AG20443 (cell line): Measurements from ENCODE around the gene VTI1A.
A peak's percentile ranks its signal among the peaks of the same experiment; 100 is the strongest.

Source experiments
- DNase-seq: peaks from one replicate; pipeline ENCODE4 v3.0.0; 2012; ENCODE audit warnings: low spot score, mixed read lengths

VTI1A gene

DNA sequence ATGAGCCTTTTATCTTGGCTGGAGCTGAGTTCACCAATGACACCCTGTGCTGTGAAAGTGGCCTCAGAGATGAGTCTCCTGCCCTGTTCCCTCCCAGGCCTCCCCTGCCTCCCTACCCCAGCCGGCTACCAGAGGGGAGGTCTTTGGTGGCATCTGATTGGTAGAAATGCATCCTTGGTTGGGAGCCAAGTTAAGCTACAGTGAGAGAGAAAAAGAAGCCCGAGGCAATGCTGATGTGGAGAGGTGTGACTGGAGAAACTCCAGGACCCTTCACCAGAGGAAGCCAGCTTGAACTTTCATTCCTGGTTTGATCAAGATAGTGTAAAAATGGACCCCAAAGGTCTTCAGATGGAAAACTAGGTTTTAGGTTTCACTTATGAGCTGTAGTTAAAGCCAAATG lies 311.9 kb downstream of the VTI1A start:
- DNase-seq = no peak

DNA sequence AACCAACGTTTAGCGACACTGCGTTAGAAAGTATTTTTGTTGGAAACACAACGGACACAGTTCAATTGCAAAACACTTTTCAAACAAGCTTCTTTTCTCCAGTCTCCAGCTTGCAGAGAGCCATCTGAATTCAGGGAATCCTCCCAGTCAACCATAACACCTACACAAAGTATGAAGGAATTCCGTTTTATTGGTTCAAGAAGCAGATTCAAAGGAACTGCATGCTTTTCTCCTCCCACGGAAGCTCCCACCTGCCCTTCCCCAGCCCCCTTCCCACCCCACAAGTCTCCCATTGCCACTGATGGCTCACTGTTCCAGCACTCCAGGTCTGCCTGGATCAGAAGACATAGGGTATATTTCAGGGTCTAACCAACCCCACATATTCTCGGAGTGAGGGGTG lies 312.5 kb downstream of the VTI1A start:
- no peak for DNase-seq

DNA sequence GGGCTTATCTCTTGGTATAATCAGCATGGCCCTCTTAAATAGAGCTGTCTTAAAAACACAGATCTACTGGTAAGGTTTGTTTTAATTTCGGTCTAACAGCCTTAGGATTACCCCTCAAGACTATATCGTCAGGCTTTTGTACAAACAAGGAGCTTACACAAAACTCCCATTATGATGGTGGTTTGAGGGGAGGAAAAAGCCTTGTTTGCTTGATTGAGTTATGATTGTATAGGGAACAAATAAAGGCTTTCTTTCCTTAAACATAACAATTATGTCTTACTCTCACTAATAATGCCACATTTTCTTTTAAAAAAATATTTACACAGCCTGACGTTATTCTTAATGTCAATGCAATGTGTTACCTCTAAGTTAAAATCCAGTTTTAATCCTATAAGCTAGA lies 314.2 kb downstream of the VTI1A start:
- no peak for DNase-seq

DNA sequence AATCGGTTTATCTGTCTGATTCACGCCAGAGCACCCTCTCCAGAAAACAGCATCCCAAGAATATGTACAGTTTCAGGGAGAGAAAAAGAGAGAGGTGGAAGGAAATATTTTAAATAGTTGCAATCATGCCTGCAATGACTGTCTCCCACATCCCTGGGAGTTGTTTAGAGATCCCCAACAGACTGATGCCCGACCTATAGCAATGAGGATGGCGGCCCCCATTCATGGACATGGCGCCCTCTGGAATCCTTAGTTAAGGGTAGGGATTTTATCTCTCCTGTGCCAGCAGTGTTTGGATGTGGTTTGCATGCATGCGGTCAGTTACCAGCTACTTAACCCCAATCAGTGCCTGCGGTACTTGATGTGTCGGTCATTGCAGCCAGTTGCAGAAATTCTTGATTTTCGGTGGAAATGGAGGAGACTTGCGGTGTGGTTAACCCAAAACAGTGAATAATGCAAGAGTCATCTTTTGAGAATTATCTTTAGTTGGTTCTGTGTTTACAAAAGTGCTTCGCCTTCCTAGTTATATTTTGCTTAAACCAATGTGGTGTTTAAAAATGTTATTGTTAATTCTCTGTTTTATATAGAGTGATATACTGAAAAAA lies 317.0 kb downstream of the VTI1A start:
- no peak for DNase-seq

DNA sequence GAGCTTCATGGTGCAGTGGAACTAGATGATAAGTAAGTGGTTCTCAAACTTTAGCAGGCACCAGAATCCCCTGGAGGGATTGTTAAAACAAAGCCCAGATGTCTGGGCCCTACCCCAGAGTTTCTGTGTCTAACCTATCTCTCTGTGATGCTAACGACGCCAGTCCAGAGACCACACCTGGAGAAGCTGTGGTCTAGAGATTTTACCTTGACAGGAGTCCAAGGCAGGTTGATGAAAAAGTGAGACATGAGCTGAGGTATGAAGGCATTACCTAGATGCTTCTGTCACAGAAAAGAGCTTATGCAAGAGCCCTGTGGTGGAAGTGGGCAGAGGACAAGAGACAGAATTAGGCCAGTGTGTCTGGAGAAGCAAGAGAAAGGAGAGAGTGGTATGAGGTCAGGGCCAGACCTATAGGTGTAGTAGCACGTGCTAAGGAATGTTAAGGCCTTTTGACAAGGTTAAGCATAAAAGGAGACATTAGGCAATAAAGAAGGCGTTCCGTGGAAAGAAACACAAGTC lies 318.8 kb downstream of the VTI1A start:
- no peak for DNase-seq

DNA sequence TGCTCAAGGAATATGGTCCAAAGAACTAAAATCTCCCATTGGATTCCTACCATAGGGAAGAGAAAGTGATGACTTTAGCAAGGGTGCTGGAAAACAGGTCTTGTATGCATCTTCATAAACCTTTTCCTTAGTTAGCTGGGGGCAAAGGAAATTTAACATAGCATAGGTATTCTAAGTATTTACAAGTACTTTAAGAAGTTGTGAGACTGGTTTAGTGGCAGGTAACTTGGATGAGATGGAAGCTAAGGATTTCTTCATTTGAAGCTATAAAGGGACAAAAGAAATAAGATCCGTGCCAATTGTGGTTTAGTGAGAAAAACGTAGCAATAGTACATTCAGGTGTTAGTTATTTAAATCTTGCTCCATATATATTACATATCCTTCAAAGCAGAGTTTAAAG lies 319.6 kb downstream of the VTI1A start:
- DNase-seq = no peak

DNA sequence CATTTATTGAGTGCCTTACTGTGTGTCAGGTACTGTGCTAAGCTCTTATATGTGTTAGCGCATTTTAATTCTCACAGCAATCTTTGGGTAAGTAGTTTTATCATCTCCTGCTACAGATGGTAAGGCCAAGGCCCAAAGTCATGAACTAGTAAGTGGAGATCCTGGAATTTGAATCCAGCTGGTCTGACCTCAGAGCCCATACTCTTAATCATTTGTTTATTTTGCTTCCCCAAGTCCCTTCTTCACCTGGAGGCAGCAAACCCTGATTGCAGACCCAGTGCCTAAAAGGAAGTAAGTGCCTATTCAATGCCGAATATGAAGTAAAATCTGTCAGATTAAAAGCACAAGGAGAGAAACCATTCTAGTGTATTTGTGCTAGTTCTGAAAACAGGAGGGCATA lies 320.1 kb downstream of the VTI1A start:
- DNase-seq = no peak

DNA sequence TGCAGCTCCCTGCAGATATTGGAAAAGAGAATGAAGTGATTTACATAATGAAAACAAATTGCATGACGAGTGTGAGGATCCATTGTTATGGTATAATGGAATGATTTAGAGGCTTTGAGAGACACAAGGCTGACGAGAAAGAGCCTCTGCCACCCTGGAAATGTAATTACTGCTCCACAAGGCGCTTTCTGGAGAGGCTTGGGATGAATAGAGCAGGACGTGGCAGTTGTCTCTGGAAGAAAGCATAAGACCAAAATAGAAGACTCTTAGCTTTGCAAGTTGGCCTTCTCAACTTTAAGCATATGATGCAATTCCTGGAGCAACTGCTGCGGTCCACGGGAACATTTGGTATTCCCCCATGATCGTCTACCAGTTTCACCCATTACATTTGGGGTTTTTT lies 321.1 kb downstream of the VTI1A start:
- DNase-seq = peak; percentile 25

DNA sequence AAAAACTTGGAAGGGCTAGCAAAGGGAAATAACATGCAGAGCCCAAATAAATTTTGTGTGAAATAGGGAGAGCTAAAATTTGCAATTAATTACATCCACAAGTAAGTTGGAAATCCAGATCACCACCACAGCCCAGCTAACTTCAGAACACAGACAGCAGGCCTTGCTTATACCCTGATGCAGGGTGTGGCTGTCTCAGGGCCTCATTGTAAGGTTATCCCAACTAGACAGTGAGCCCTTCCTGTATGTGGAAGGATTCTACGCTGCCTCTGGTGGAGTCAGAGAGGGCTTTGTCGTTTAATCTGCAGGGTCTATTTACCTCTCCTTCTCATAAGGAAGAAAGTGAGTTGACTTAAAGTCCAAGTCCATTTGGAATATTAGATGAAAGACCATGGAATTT lies 322.1 kb downstream of the VTI1A start:
- no peak for DNase-seq

DNA sequence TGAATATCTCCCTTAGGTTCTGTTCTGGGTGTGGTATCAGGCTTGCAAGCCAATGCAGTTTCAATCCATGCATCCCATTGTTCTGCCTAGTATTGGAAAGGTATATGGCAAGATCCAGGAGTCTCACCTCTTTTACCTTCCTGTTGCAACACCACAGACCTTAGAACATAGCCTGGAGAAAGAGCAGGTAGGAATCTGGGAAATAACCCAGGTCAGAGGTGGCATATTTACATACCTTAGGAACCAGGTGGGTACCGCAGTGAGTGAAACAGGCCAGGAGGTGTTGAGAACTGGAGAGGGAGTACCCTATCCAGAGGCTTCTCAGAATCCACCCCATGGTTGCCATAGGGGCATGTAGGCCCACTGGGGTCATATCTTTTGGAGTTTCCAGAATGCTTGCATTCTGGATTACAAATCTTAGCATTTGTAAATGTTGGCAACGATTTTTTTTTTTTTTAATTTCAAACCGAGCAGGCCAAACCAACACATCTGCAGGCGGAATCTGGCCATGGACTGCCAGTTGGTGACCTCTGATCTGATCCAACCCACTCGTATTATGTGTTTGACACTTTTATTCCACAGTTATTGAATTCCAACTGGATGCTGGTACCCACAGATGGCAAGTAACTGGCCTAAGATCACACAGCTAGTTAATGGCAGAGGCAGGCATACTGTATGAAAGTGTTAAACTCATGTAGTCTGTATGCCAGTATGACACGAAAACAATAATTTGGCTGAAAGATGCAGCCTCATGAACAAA lies 322.8 kb downstream of the VTI1A start:
- DNase-seq = no peak

DNA sequence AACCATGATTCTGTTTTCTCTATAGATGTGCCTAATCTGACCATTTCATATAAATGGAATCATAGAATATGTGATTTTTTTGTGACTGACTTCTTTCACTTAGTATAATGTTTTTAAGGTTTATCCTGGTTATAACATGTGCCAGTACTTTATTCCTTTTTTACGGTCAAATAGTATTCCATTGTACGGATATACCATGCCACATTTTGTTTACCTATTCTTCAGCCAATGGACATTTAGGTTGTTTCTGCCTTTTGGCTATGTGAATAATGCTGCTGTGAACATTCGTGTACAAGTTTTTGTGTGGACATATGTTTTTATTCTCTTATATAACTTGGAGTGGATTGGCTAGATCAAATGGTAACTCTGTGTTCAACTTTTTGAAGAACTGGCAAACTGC lies 324.7 kb downstream of the VTI1A start:
- DNase-seq = no peak

DNA sequence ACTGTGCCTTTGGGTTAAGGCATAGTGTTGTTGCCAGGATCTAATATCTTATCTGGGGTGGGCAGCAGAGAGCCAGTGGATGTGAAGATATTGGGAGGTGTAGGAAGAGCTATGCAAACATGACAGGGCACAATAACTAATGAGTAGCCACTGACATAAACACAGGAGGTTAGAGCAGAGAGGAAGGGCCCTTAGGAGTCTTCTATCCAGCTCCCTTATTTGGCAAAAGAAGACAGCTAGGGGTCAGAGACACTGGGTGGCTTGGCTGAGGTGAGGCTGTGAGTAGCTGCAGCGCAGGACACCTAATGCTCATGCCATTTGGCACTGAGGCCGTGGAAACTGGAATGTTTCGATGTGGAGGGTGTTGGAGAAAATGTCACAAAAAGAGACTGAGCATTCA lies 326.8 kb downstream of the VTI1A start:
- no peak for DNase-seq

DNA sequence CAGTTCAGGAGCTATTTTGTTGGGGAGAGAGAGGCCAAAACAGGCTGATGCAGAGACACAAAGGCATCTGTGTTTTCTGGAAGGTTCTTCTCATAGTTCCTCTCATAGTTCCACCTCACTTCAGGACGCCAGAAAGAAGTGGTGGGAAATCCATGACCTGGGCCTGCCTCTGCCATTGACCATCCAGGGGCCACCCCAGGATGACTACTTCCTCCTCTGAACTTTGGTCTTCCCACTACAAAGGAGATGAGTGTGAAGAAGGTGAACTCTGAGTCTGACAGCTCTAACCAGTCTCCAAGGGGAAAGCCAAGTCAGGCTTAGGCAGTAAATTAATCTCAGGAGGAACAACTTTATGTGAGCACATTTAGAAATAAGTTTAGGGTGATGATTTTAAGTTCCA lies 327.2 kb downstream of the VTI1A start:
- no peak for DNase-seq

DNA sequence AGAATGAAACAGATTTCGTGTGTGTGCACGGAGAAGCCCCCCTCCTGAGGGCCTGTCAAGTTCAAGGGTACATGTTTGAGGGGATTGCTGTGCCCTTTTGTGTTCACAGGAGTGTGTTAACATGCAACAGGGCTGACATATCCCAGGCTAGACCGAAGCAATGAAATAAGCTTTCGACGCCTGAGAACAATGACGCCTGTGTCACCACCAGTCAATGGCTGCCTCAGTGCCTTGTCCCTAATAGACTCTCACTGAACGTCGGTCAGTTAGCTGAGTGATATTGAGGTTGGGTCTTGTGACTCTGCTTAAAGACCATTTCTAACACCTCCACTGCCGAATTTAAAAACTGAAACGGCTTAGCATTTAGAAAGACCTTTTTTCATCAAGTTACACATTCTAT lies 327.8 kb downstream of the VTI1A start:
- DNase-seq = no peak

DNA sequence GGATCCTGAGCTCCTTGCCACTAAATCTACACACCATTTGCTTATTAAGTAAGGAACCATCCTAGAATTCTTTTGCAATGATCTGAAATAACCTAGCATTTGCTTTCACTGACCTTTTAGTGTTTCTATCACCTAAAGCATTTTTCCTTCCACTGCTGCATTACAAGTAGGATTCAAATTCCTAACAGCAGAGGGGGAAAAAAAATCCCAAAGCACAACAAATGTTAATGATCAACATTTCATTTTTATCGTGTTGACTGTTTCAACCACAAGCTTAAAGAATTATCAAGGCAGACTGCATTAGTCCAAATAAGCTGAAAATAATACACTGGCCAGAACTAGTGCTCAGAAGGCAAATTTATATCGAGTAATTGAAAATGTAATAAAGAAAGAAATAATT lies 328.4 kb downstream of the VTI1A start:
- peak; percentile 37 for DNase-seq

DNA sequence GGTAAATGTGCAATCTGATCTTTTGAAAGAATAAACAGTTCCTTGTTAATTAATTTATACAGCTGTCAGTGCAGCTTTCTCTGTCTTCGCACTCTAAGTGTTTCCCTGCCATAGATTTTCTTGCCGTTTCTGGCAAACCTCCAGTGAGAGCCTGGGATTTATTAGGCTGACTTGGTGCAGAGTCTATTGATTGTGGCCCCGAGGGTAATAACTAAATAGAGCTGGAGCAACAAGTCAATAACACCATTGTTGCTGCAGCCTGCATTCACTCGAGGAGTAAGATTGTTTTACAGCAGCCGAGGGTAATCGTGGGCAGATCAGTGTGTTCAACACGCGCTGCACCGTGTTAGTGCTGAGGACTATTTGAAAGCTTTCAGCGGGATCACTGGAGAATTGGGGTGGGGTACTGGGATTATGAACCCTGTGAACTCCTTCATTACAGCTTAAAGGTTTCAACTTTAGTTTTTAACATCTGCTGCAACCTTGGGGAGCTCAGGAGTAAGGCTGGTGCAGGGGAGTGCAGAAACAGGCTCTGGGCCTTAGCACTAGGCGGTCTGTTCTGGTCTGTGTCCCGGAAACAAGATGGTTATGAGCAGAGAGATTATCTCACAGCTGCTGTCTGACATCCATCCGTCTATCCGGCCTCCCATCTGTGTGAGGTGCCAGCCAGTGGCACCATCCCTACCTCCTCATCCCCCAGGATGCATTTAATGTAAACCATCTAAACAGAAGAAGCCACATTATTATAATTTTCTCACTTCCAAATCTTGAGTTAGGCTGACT lies 329.1 kb downstream of the VTI1A start:
- DNase-seq = no peak

DNA sequence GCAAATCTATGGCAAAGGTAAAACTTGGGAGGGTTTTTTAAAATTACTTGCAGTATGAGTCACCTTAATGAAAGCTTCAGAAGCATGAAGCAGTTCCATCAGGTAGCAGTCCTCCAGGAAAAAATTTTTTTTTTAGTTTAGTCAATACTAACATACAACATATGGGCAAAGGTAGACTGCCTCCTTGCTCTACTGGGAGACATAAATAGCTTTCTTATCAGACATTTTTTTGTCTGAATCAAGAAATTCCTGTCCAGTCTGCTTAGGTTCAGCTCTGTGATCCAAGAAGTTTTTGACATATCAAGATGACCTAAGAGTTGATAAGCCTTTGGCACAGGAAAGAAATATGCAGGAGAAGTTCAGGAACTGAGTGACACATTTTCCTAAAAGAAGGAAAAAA lies 331.6 kb downstream of the VTI1A start:
- DNase-seq = no peak

DNA sequence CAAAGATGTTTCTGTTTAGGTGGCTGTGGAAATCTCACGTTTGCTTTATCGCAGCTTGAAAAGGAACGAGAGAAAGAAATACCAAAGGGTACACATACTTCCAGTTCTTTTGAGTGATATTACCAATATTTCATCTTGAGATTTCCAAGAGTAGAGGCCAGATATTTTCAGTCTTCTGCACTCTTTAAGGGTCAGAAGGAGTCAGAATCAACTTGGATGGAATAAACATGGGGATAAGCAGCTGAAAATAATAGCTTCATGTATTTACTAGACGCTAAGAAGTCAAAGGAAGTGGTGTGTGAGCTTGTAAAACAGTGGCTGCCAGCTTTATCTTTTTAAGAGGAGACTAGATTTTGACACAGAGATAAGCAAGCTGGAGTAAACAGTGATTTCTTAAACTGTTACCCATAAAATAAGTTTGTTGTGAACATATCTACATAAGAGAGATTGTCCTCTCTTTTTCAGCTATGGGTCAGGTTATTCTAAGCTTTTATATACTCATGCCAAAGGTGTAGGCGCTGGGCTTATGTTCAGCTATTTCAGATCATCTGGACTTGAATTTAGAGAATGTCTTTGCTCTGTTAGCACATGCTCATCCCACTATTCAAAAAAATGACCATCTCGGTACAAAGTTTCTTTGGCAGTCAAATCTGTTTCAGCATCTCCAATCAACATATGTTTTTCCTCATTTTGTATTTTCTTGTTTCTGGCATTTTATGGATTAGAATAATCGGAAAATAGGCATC lies 332.2 kb downstream of the VTI1A start:
- DNase-seq = no peak

DNA sequence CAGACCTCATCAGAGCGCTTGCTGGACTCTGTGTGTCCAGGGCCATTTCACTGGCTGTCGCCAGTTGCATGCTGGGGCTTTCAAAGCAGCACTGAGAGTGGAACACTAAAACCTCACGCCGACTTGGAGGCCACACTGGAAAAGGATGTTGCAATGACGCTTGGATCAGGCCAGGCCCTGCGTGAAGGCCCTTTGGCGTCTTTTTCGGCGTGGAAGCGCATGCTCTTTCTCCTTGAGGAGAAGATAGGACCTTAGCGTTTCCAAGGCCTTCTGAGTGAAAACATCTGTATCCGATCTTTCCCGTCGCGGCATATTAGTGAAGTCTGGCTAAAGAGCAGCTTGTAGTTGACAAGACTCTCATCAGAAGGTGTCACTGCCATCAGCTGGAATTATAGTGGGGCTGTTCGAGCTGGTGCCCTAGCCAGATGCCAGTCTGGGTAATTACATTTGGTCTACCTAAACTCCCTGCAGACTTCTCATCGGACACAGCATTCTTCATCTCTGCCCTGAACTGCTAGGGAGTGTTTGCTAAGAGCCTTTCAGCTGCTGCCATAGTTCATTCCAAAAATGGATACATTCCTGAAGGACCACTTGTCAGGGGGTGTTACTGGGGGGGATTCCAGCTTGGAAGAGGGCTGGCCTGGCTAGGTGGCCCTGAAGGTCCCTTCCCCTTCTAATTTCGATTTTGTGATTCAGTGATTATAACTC lies 335.3 kb downstream of the VTI1A start:
- DNase-seq = no peak

DNA sequence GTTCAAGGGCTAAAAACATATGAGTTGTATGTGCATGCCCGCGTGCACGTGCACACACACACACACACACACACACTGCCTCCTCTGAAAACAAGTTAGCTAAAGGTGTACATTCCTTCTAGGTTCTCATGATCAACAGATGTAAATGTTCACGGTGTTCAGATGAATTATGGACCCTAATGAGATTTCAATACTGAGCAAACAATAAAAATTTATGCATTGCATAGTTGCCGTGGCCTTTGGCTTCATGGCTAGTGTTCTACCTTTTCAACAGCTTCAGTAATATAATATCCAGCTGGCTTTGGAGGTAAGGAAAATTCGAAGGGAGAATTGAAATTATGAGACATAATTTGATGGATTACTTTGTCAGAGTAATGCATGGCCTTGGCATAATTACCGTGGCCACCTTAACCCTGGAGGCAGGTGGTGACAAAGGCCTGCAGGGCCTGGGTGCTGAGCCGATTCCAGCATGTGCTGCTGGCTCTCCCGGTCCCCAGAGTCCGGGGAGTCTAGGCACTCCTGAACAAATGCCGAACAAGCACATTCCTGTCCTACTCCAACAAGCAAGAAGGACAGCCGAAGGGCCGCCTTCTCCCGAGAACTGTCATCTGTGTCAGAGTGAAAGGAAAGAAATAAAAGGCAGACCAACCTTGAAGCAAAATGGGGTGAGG lies 336.5 kb downstream of the VTI1A start:
- no peak for DNase-seq

DNA sequence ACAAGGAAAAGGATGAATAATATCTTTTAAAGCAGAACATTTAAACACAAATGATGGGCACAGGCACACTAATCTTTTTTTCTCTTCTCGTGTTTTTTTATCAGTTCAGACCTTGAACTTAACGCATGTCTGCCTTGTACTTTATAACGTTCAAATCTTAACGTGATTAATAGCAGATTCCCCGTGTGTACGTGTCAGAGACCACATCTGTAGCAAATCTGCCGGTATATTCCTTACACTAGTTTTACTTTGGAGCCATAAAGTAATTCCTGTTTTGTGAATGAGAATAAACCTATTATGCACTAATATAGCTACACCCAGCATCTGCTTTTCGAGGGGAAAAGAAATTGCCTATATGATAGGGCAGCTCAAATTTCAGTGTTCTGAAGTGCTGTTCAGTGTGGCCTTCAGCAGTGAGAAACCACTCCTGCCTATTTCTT lies 337.0 kb downstream of the VTI1A start:
- DNase-seq = no peak
